Smooth muscle cell (in vitro differentiated cells): ENCODE measurements around the gene ST7. TPM values are rescaled to one million over a fixed set of nuclear protein-coding genes. Genes with fewer than 3 reads are reported as not detected.

Experiments
- DNase-seq: peaks from one replicate; lab custom pipeline; 2025; ENCODE audit not compliant: unreplicated experiment; lab: John Stamatoyannopoulos, UW
- H2AFZ ChIP-seq: fragments of 200-600 bp; sonication (generic); 2 replicates; pipeline ENCODE4 v1.6.0; 2016; ENCODE audit warnings: antibody characterized with exemption, low read depth, mild to moderate bottlenecking
- H3F3A ChIP-seq: fragments of 200-600 bp; sonication (generic); 2 replicates; pipeline ENCODE4 v1.6.0; 2017; ENCODE audit warnings: antibody characterized with exemption, low read depth
- H3K27ac ChIP-seq: fragments of 200-600 bp; sonication (generic); 2 replicates; pipeline ENCODE4 v1.5.1; 2016; ENCODE audit warnings: low read depth, mild to moderate bottlenecking
- H3K27me3 ChIP-seq: fragments of 200-600 bp; sonication (generic); 2 replicates; pipeline ENCODE4 v1.6.1; 2016; ENCODE audit warnings: low read depth, mild to moderate bottlenecking
- H3K36me3 ChIP-seq: fragments of 200-600 bp; sonication (generic); 2 replicates; pipeline ENCODE4 v1.5.1; 2016; ENCODE audit warnings: low read depth
- H3K4me1 ChIP-seq: fragments of 200-600 bp; sonication (generic); 2 replicates; pipeline ENCODE4 v1.5.1; 2016; ENCODE audit warnings: low read depth
- H3K4me2 ChIP-seq: fragments of 200-600 bp; sonication (generic); 2 replicates; pipeline ENCODE4 v1.6.0; 2016; ENCODE audit warnings: mild to moderate bottlenecking
- H3K4me3 ChIP-seq: fragments of 200-600 bp; sonication (generic); 2 replicates; pipeline ENCODE4 v1.5.1; 2016; ENCODE audit warnings: mild to moderate bottlenecking
- H3K79me2 ChIP-seq: fragments of 200-600 bp; sonication (generic); 2 replicates; pipeline ENCODE4 v1.6.0; 2016; ENCODE audit warnings: low read depth, mild to moderate bottlenecking
- H3K9ac ChIP-seq: fragments of 200-600 bp; sonication (generic); 2 replicates; pipeline ENCODE4 v1.6.0; 2016; ENCODE audit warnings: low read depth
- H3K9me3 ChIP-seq: fragments of 200-600 bp; sonication (generic); replicated peaks from 2 replicates; pipeline ENCODE4 v1.5.1; 2016; ENCODE audit warnings: low read depth
- H4K20me1 ChIP-seq: fragments of 200-600 bp; sonication (generic); 2 replicates; pipeline ENCODE4 v1.6.0; 2016; ENCODE audit warnings: low read depth
- WGBS: methylation state at CpG from one replicate; pipeline ENCODE4 v1.1.7; 2016; ENCODE audit warnings: low lambda C conversion rate; 5-methylcytosine and 5-hydroxymethylcytosine counted together
- microRNA-seq: library from miRNA; unstranded; fragments of <30 nt; microRNA quantifications from one replicate; pipeline ENCODE4, GENCODE V29; 2016; ENCODE audit warnings: borderline number of aligned reads
- polyA plus RNA-seq: library from polyadenylated mRNA; unstranded; fragments of >200 nt; fragmentation: Nextera tagmentation; extraction: Ambion mirVana; gene quantifications from 2 replicates; pipeline ENCODE4 v1.2.1, GENCODE V29; 2016
- small RNA-seq: library from RNA; depleted of rRNA; stranded (forward); fragments of <200 nt; gene quantifications from one replicate; pipeline ENCODE3, GENCODE V24; 2014
- total RNA-seq: library from RNA; depleted of rRNA; stranded (reverse); fragments of >200 nt; gene quantifications from 2 replicates; pipeline ENCODE4 v1.2.3, GENCODE V29; 2014
- TF ChIP-seq, protein P1 (sequence below): fragments of 200-600 bp; sonication (generic); IDR thresholded peaks from 2 replicates; pipeline ENCODE4 v1.5.1; 2017; ENCODE audit warnings: borderline replicate concordance, mild to moderate bottlenecking, antibody characterized with exemption; ENCODE audit not compliant: insufficient read depth, poor library complexity, severe bottlenecking

Gene ST7
- total and polyA plus RNA-seq, 2 experiments from 2014 or later: 23.2 to 26.1 TPM

DNA sequence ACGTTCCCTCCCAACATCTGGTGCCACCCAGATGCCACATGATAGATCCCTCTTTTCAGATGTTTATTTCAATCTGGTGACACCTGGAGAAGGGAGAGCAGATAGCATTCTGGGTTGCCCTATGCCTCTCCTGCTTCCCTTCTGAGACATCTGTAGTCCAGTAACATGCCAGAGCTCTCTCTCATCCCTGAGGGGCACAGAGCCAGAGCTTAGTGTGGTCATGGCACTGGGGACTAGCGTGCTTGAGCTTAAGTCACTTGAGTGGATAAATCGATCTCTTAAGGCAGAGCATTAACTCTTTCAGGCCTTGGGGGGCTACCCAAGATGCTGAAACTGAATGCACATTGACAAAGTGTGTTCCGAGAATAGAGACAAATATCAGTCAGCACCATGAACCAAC lies 321.6 kb downstream of the ST7 start:
- H3K27ac ChIP-seq: no peak overlapping the region
- H3K9me3 ChIP-seq: no peaks in the 10 kb centered on the region
- no peak overlapping the region for H3K4me3 ChIP-seq
- no peaks in the 10 kb centered on the region for H3K36me3 ChIP-seq
- H3K79me2 ChIP-seq: no peaks in the 10 kb centered on the region
- peaks cover 8% of the 10 kb centered on the region for H3F3A ChIP-seq
- DNase-seq: no peak
- no peaks in the 10 kb centered on the region for H4K20me1 ChIP-seq
- WGBS: 74% methylated on average over 4 of the region's 4 CpGs
- H3K27me3 ChIP-seq: no peaks in the 10 kb centered on the region
- no peak overlapping the region for H2AFZ ChIP-seq
- no peak overlapping the region for H3K9ac ChIP-seq
- no peaks in the 10 kb centered on the region for H3K4me1 ChIP-seq
- no peak overlapping the region for H3K4me2 ChIP-seq
- TF ChIP-seq, protein P1, sequence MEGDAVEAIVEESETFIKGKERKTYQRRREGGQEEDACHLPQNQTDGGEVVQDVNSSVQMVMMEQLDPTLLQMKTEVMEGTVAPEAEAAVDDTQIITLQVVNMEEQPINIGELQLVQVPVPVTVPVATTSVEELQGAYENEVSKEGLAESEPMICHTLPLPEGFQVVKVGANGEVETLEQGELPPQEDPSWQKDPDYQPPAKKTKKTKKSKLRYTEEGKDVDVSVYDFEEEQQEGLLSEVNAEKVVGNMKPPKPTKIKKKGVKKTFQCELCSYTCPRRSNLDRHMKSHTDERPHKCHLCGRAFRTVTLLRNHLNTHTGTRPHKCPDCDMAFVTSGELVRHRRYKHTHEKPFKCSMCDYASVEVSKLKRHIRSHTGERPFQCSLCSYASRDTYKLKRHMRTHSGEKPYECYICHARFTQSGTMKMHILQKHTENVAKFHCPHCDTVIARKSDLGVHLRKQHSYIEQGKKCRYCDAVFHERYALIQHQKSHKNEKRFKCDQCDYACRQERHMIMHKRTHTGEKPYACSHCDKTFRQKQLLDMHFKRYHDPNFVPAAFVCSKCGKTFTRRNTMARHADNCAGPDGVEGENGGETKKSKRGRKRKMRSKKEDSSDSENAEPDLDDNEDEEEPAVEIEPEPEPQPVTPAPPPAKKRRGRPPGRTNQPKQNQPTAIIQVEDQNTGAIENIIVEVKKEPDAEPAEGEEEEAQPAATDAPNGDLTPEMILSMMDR: no peak

DNA sequence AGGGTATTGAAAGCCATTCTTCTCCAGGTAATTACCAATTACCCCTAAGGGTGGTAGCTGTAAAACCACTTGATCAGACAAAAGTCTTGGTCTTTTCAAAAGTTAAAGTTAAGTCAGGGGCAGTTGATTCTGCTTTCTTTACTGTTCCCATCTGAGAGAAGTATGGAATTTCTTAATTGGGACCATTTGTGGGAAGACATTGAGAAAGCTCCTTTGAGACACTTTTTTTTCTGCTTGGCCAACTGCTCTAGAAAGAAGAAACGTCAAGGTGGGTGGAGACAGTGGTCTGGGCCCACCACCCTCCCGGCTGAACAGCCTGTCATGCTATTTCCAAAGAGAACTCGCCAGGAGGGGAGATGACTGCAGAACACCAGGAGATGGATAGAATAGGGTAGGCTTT lies 324.3 kb downstream of the ST7 start:
- Histone ChIP-seq H3K79me2 (no peaks in the 10 kb centered on the region), H3K27me3 (no peaks in the 10 kb centered on the region), H3K4me2 (no peak overlapping the region), H3K4me3 (no peak overlapping the region), H3F3A (no peaks in the 10 kb centered on the region), H3K27ac (peak overlapping the region; percentile 1), H3K9me3 (no peaks in the 10 kb centered on the region), H3K36me3 (no peaks in the 10 kb centered on the region), H2AFZ (no peak overlapping the region), H3K9ac (no peak overlapping the region), H4K20me1 (no peaks in the 10 kb centered on the region), H3K4me1 (no peaks in the 10 kb centered on the region)
- TF ChIP-seq, protein P1: no peak
- 93% methylated on average over 3 of the region's 3 CpGs for WGBS
- DNase-seq: no peak

DNA sequence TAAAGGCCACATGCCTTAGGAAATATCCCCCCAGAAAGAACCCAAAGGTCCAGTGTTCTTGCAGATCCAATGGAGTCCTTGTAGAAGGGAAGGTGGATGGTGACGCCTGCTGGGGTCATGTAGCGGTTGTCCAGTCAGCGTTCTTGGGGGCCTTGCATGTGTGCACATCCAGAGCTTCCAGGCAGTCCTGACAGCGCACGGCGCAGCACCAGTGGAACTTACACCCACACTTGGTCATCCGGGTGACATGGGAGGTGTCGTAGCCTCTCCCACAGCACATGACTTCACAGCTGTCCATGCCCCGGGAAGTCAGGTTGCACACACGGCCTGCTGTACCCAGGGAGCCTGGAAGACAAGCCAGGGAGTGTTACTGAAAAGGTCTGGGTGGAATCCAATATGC lies 324.7 kb downstream of the ST7 start:
- Histone ChIP-seq H3K36me3 (no peaks in the 10 kb centered on the region), H2AFZ (no peak overlapping the region), H4K20me1 (no peaks in the 10 kb centered on the region), H3K4me3 (no peak overlapping the region), H3K79me2 (no peaks in the 10 kb centered on the region), H3K9ac (no peak overlapping the region), H3K27me3 (no peaks in the 10 kb centered on the region), H3K9me3 (no peaks in the 10 kb centered on the region), H3F3A (no peaks in the 10 kb centered on the region), H3K27ac (no peak overlapping the region), H3K4me1 (peaks cover 2% of the 10 kb centered on the region), H3K4me2 (no peak overlapping the region)
- 99% methylated on average over 10 of the region's 10 CpGs for WGBS
- TF ChIP-seq, protein P1: no peak
- no peak for DNase-seq

DNA sequence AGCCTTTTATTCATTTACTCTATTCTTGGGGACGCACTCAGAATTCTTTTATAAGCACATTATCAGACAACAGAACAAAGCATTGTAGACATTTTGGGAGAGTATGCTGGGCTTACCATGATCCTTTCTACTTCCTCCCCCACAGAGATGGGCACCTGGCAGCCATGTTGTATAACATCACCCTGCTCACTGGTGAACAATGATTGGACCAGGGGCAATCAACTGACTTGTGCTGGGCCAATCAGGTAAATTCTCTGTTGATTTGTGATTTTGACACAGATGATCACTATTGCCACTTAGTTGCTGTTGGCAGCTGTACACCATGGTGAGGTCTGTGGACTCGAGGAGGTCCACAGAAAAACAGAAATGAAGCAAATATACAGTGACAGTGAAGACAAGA lies 325.9 kb downstream of the ST7 start:
- TF ChIP-seq, protein P1: no peak
- Histone ChIP-seq H3K4me3 (no peak overlapping the region), H3K4me2 (no peak overlapping the region), H3K4me1 (peaks cover 10% of the 10 kb centered on the region), H3K9me3 (no peaks in the 10 kb centered on the region), H2AFZ (no peak overlapping the region), H4K20me1 (no peaks in the 10 kb centered on the region), H3K27me3 (no peaks in the 10 kb centered on the region), H3K79me2 (no peaks in the 10 kb centered on the region), H3K27ac (no peak overlapping the region), H3K36me3 (no peaks in the 10 kb centered on the region), H3F3A (peaks cover 6% of the 10 kb centered on the region), H3K9ac (no peak overlapping the region)
- WGBS: 95% methylated on average over 2 of the region's 2 CpGs
- no peak for DNase-seq

Small RNA genes within 50 kb of the gene (microRNA-seq; reads per million reads assigned to microRNA genes)
- not detected for gene MIR6132

Small RNA genes within 50 kb of the gene (small RNA-seq; reads per million reads assigned to genes)
- gene AC002542.1: not detected
- not detected for gene MTCYBP6
- gene RF00019: not detected
- gene RF02179: not detected
- not detected for gene RF02180
- gene RF02181: not detected
- gene RF02183: not detected
- gene RF02184: not detected
- gene RF02185: not detected
- not detected for gene RF02188
- gene RNA5SP239: not detected

Other genes starting within 250 kb of the ST7 start
- gene CAPZA2, start 90.9 kb upstream of the ST7 start, total RNA-seq: 143 and 200 TPM in 2 replicates
- gene CAPZA2, start 90.9 kb upstream of the ST7 start, polyA plus RNA-seq: 148 and 161 TPM in 2 replicates